Frontal cortex (tissue), 4 donors: Measurements from ENCODE around the gene PCDH20. TPM values are rescaled to one million over a fixed set of nuclear protein-coding genes. Genes with fewer than 3 reads are reported as not detected.
"Not testable (repeated sequence)": the region's sequence is repeated elsewhere in the genome, so short reads cannot be mapped to it uniquely, and the experiment has no call there.

Source experiments
- DNase-seq, 2 donors: peaks; one replicate each; pipeline ENCODE4 v3.0.0; 2012; ENCODE audit warnings: low spot score in 2 of 2
- FAIRE-seq: peaks from 2 replicates; lab custom pipeline; 2012; peaks lifted over from hg19 to GRCh38; lab: Jason Lieb, UNC
- total RNA-seq: library from RNA; depleted of rRNA; stranded (reverse); fragments of >200 nt; gene quantifications from one replicate; pipeline ENCODE4 v1.2.3, GENCODE V29; 2014
- donor health status: control.
- donor health status: control.
- donor health status: control.

PCDH20 gene
- total RNA-seq, result 17.9 TPM

DNA sequence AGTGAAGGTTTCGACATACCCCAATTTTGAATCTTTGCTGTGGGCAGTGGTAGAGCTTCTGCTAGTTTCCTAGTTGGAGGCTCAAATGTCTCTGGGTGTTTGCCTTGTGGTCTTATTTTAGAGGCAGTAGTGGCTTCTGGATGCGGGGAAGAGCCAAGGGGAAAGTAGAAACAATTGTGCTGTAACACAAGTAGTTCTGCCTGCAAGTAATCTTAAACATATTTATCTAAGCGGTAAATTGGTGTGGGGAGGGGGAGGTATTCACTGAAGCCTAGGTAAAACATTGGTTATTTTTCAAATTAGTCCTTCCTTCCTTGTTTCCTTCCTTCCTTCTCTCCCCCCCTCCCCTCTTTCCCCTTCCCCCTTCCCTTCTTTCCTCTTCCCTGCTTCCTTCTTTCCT is at the start of gene PCDH20:
TSS of gene PCDH20 (minus strand) at position 101 of the 400 bp plus-strand sequence. CDS start 691 bp downstream, outside the sequence.
- FAIRE-seq, result no peak
- no peak for DNase-seq

DNA sequence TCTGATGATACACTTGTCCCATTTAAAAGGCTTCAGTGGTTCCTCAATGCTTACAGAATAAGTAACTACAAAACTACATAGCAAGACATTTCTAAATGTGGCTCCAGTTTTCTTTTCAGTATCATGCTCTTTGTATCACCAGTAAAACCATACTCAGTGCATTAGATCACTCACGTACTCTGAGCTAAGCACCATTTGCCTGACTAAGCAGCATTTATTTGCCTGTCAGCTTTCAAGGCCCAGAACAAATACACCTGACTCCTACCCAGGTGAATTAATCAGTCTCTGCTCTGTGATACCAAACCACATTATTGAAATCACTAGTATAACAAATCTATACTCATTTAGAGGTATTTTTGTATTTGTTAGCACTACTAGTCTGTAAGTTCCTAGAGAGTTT is 47.4 kb upstream of the PCDH20 start:
- no peak for FAIRE-seq
- no peak for DNase-seq

GRCh38 chr13:61453121-61453520 is 37.5 kb upstream of the PCDH20 start:
- no peak for FAIRE-seq
- DNase-seq, result no peak

GRCh38 chr13:61432029-61432428 is 16.4 kb upstream of the PCDH20 start:
- FAIRE-seq, result no peak
- no peak for DNase-seq

- DNase-seq, result no peak
- no peak for FAIRE-seq
These were observed 8.3 kb upstream of the PCDH20 start for GRCh38 chr13:61423915-61424314.

GRCh38 chr13:61417086-61417570 is 1.5 kb upstream of the PCDH20 start:
- DNase-seq, result no peak
- FAIRE-seq, result no peak

DNA sequence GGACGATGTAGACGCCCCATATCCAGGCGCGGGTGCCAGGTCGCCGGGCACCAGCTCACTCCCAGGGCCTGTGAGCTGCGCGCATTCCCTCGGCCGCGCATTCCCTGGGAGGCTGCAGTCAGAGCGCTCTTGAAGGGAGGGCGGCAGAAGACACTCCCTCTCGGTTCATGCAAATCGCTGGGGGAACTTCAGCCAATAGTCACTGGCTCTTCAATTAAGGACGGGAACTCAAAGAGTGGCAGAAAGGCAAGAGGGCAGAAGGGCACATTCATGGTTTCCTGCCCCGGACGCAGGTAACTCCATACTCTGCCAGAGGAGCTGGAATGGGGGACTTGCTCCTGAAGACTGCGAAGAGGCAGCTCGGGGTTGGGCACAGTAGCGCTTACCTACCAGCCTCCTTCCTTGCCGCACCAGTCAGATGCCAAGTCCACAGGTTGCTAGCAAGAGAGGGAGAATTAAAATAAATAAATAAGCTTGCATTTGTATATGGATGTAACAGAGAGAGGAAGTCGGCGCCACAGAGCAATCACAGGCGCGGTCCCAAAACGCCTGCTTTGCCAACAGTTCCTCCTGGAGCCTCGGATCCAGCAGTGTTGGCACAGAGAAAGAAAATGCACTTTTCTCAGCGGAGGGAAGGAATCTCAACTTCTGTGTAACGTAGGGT is 459 bp downstream of the PCDH20 start:
- FAIRE-seq, result no peak
- no peak for DNase-seq

GRCh38 chr13:61414686-61415057 is 977 bp downstream of the PCDH20 start:
- FAIRE-seq (no peak), DNase-seq (no peak)

GRCh38 chr13:61413572-61414535 is 1.8 kb downstream of the PCDH20 start:
- FAIRE-seq (no peak), DNase-seq (no peak)

DNA sequence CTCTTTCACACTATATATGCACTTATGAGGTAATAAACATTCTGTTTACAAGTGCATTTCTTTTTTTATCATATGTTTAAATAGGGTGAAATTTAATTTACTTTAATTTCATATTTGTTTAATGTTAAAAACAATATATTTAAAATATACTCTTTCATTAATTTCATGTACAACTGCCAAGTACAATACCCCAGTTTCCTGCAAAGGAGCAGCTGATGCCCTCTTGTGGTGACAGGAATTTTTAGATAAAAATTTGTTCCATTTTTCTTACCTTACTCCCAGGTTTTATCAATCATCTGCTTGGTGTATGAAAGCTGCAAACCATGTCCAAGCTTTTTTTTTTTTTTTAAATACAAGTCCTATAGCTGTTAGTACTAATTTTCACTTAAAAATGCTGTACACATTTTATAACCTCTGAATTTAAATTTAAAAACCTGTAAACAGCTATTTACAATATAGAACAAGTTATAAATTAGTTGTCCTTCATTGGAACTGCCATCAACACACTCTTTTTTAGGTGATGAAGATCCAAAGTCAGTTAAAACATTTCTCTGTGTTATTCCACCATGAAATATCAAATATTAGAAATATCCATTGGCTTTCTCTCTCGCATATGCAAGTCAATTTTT is 4.9 kb downstream of the PCDH20 start:
- FAIRE-seq (peak; percentile 91), DNase-seq (no peak)

GRCh38 chr13:61410266-61410665 is 5.4 kb downstream of the PCDH20 start:
- DNase-seq (no peak), FAIRE-seq (no peak)

DNA sequence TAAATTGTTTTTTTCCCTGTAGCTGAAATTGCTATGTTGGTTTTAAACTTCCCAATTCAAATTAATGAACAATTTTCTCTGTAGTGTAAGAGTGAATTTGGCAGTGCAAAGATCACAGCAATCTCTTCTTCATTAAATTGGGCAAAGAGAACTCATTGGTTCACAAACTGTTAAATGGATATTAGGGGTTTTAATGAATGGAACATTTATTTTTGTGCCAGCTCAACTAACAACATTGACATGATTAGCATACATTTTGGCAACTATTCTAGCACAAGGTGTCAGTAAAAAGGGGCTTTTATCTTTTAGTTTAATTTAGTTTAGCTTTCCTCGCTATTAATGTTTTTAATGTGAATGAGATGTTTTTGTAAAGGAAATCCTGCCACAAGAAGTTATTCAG is 7.1 kb downstream of the PCDH20 start:
- no peak for FAIRE-seq
- no peak for DNase-seq

- DNase-seq (no peak), FAIRE-seq (no peak)
These were observed 9.4 kb downstream of the PCDH20 start for GRCh38 chr13:61406275-61406674.

DNA sequence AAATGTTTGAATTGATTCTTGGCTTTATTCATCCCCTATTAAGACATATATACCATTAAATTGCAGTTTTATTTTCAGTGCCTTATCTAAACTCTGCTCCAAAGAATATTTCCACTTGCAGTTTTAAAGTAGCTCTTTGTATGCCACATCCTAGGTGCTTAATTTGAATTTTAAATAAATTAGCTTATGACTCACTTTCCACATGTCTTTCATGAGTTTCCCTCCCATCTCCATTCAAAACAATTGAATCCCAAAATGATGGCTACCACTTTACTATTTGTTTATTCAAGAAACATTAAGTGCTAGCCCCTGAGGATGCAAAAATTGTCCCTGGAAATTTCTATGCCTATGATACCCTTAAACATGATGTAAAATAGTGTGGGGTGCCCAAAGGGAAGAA is 19.5 kb downstream of the PCDH20 start:
- FAIRE-seq, result no peak
- DNase-seq, result no peak

GRCh38 chr13:61391426-61391825 is 24.2 kb downstream of the PCDH20 start:
- DNase-seq (no peak), FAIRE-seq (no peak)

DNA sequence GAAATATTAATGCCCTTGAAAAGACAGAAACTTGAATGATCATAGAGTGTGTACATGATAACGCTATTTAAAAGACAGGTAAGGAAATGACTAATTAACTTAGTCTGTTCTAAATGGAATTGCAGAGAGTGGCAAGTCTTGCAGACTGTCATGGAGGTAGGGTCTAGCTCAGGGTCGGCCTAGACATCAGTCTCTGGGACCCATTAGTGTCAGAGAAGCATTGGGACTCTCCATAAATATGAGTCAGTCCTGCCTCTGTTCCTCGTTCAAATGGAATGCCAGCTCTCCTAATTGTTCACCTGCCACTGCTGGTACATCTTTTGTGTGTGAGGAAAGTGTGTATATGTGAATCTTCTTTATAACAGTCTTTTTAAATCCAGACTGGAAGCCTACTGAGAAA is 28.0 kb downstream of the PCDH20 start:
- DNase-seq, result no peak
- no peak for FAIRE-seq

- no peak for FAIRE-seq
- DNase-seq, result no peak
These were observed 32.5 kb downstream of the PCDH20 start for GRCh38 chr13:61383111-61383510.

DNA sequence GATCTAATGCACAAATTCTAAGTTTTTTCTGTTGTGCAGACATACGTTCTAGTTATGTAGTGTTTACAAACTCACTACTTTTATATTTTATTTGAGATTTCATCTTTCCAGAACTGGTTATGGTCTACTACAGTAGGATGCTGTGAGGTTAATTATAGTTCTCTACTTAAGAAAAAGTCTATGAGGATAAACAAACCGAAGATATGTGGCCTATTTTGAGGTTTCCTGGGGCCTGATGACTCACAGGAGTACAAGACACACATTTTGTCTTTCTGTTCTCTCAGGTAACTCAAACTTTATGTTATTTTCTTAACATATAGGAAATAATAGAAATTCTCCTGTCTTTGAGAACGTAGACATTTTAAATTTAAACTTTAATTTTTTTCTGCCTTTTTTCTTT is 45.1 kb downstream of the PCDH20 start:
- DNase-seq (no peak), FAIRE-seq (no peak)

GRCh38 chr13:61364690-61365089 is 51.0 kb downstream of the PCDH20 start:
- FAIRE-seq, DNase-seq: not testable (repeated sequence)

DNA sequence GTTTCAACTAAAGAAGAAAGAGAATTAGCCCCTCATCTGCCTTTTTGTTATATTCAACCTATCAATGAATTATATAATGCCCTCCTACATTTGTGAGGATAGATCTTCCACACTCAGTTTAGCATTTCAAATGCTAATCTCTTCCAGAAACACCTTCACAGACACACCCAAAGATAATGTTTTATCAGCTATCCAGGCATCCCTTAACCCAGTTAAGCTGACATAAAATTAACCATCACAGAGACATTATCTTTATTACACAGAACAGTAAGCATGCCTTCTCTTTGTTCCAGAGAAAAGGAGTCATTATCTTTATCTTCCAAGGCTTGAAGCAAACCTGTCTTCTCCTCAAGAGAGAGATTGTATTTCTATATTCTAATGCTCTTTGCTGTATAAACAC is 53.1 kb downstream of the PCDH20 start:
- no peak for DNase-seq
- no peak for FAIRE-seq
